ENCODE measurements around the gene UBD. TPM values are rescaled to one million over a fixed set of nuclear protein-coding genes. Genes with fewer than 3 reads are reported as not detected.

UBD gene
- total RNA-seq, 2 experiments from 2014 or later, result not detected

- Mint-ChIP-seq H3K27me3 (peaks cover 49% of the 10 kb centered on the region), H3K9me3 (no peaks in the 10 kb centered on the region), H3K4me3 (peak overlapping the region; percentile 66), H3K4me1 (peaks cover 11% of the 10 kb centered on the region), H3K27ac (no peak overlapping the region), H3K36me3 (peaks cover 4% of the 10 kb centered on the region)
- POLR2A ChIA-PET, result no interaction called here
- ATAC-seq (ENCODE audit: low read depth), result peak; percentile 80
- no peak for DNase-seq
Observed at GRCh38 chr6:29552512-29553051, 7.0 kb downstream of the UBD start.

DNA sequence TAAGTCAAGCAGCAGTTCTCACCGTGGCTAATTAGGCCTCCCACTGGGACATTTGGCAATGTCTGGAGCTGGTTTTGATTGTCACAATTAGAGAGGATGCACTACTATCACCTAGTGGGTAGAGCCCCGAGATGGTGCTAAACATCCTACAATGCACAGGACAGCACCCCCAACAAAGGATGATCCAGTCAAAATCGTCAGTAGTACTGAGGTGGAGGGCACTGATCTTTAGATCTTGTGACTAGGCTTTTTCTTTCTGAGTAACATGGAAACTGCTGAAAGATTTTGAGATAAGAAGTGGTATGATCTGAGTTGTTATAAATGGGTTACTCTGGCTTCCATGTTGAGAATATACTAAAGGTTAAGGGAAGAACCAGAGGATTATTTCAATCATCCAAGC lies 12.0 kb downstream of the UBD start:
- ATAC-seq (ENCODE audit: low read depth) (no peak), DNase-seq (no peak)
- Mint-ChIP-seq H3K9me3 (no peaks in the 10 kb centered on the region), H3K27me3 (peaks cover 30% of the 10 kb centered on the region), H3K4me1 (peaks cover 2% of the 10 kb centered on the region), H3K36me3 (no peaks in the 10 kb centered on the region), H3K27ac (no peak overlapping the region), H3K4me3 (no peak overlapping the region)
- POLR2A ChIA-PET, result no interaction called here

DNA sequence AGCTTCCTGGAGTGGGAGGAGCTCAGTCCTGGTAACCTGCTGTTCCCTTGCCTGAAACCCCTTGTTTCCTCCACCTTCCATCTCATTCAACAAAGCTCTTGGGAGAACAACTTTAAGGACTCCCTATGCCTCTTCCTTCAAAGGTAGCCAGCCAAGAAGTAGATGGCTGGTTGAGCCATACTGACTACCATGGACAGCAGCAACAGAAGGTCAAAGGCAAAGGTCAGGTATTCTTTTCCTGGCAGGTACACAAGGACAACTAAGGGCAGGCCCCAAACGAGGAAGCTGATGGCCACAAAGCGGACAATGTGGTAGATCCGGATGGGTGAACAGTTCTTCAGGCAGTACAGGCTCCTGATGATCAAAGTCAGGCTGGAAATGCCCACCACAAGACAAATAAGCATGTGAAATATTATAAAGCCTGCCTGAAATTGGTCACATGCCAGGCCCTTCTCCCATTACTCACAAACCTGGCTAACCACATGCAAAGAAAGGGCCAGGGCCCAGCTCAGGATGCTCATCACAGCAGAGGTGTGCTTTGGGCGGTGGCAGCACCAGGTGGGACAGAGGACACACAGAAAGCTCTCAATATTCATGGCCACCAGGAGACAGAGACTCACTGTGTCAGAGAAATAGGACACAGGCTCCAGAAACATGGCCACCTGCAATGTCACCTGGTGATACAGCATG lies 21.7 kb downstream of the UBD start:
- DNase-seq, result no peak
- Mint-ChIP-seq H3K36me3 (no peaks in the 10 kb centered on the region), H3K4me3 (no peak overlapping the region), H3K4me1 (no peaks in the 10 kb centered on the region), H3K9me3 (no peaks in the 10 kb centered on the region), H3K27ac (no peak overlapping the region), H3K27me3 (peaks cover 9% of the 10 kb centered on the region)
- POLR2A ChIA-PET, result no interaction called here
- no peak for ATAC-seq (ENCODE audit: low read depth)

GRCh38 chr6:29532320-29532951 lies 27.1 kb downstream of the UBD start:
- ATAC-seq (ENCODE audit: low read depth) (no peak), DNase-seq (no peak)
- Mint-ChIP-seq H3K4me1 (no peaks in the 10 kb centered on the region), H3K9me3 (no peaks in the 10 kb centered on the region), H3K27ac (no peak overlapping the region), H3K27me3 (peaks cover 2% of the 10 kb centered on the region), H3K4me3 (no peak overlapping the region), H3K36me3 (no peaks in the 10 kb centered on the region)
- POLR2A ChIA-PET, result no interaction called here

DNA sequence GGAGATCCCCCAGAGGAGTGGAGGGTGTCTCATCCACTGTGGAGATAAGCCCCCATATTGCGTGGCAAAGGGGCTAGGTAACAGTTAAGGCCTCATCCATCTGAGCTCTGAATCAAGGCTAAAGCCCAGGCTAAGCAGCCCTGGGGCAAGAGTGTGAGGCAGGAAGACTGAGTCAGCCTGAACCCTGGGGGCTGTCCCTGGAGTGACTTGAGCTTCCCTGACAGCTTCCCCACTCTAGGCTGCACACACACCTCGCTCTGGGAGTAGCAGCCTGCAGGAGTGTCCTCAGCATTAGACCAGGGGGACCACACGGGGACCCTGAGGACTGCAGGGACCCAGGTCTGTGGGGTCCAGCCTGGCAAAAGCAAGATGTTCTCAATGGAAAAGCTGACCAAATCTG lies 27.9 kb downstream of the UBD start:
- POLR2A ChIA-PET, result no interaction called here
- Mint-ChIP-seq H3K27me3 (peaks cover 2% of the 10 kb centered on the region), H3K4me1 (no peaks in the 10 kb centered on the region)

GRCh38 chr6:29530671-29531310 lies 28.7 kb downstream of the UBD start:
- POLR2A ChIA-PET, result no interaction called here
- Mint-ChIP-seq H3K36me3 (no peaks in the 10 kb centered on the region), H3K9me3 (no peaks in the 10 kb centered on the region), H3K4me3 (no peak overlapping the region), H3K27me3 (peaks cover 4% of the 10 kb centered on the region), H3K4me1 (no peaks in the 10 kb centered on the region), H3K27ac (no peak overlapping the region)
- DNase-seq (no peak), ATAC-seq (ENCODE audit: low read depth) (no peak)

More for the DNA sequence above, 27.9 kb downstream of the UBD start:
- no peak overlapping the region for H3K4me3 Mint-ChIP-seq
- H3K27ac Mint-ChIP-seq, result no peak overlapping the region
- H3K36me3 Mint-ChIP-seq, result no peaks in the 10 kb centered on the region
- H3K9me3 Mint-ChIP-seq, result no peaks in the 10 kb centered on the region
- ATAC-seq (ENCODE audit: low read depth), result no peak
- no peak for DNase-seq

- peaks cover 13% of the 10 kb centered on the region for H3K27me3 Mint-ChIP-seq
- H3K4me1 Mint-ChIP-seq, result no peaks in the 10 kb centered on the region
- no peak for DNase-seq
- H3K9me3 Mint-ChIP-seq, result no peaks in the 10 kb centered on the region
- no peak overlapping the region for H3K4me3 Mint-ChIP-seq
- no peak overlapping the region for H3K27ac Mint-ChIP-seq
- POLR2A ChIA-PET, result no interaction called here
- no peaks in the 10 kb centered on the region for H3K36me3 Mint-ChIP-seq
- ATAC-seq (ENCODE audit: low read depth), result no peak
Observed at GRCh38 chr6:29529956-29530355, 29.6 kb downstream of the UBD start.

- H3K4me1 Mint-ChIP-seq, result no peaks in the 10 kb centered on the region
- POLR2A ChIA-PET, result no interaction called here
- no peak for ATAC-seq (ENCODE audit: low read depth)
- DNase-seq, result no peak
- H3K27ac Mint-ChIP-seq, result no peak overlapping the region
- H3K9me3 Mint-ChIP-seq, result no peaks in the 10 kb centered on the region
- H3K27me3 Mint-ChIP-seq, result peaks cover 18% of the 10 kb centered on the region
- no peaks in the 10 kb centered on the region for H3K36me3 Mint-ChIP-seq
- H3K4me3 Mint-ChIP-seq, result no peak overlapping the region
Observed at GRCh38 chr6:29528988-29529560, 30.5 kb downstream of the UBD start.

DNA sequence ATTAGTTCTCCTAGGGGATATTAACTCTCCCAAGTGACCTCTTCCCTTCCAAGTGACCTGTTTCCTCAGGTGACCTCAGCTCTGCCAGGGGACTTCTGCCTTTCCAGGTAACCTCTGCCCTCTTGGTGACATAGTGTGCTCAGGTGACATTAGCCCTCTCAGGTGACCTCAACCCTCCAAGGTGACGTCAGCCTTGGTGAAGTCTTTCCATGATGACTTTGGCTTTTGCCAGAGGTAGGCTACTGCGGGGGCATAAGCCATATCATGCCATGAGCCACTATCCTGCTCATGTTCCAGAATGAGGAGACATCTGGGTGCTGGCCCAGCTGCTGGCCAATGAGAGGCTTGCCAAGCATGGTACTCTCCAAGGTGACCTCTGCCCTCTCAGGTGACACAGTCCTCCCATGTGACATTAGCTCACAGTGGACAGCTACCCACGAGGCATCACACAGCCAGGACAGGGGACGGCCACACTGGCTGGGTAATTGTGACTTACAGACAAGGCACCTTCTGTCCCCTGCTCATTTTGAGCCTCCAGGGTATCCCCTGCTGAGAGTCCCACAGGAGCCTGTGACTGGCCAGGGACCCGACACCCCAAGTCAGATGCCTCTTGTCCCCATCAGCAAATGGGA lies 31.1 kb downstream of the UBD start:
- no peak overlapping the region for H3K4me3 Mint-ChIP-seq

DNA sequence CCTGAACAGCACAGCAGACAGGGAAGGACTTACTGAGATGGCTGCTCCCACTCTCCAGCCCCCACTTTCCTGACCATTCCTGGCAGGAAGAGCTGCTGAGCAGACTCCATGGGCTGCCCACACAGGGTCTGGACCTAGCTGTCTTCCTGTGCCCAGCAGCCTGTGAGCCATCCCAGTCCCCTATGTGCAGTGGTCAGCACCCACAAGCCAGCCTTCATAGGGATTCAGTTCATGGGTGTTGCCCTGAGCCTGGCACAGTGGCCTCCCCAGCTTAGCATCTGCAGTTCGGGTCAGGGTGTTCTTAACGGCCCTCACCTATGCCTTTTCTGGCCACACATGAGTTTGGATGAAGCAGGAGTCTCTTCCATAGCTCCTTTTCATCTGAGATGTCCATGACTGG lies 32.0 kb downstream of the UBD start:
- H3K27me3 Mint-ChIP-seq, result peaks cover 27% of the 10 kb centered on the region
- no peaks in the 10 kb centered on the region for H3K36me3 Mint-ChIP-seq
- no peaks in the 10 kb centered on the region for H3K4me1 Mint-ChIP-seq
- H3K9me3 Mint-ChIP-seq, result peaks cover 3% of the 10 kb centered on the region
- no peak overlapping the region for H3K27ac Mint-ChIP-seq
- no peak overlapping the region for H3K4me3 Mint-ChIP-seq
- POLR2A ChIA-PET, result no interaction called here
- ATAC-seq (ENCODE audit: low read depth), result no peak
- DNase-seq, result no peak

More for the DNA sequence above, 31.1 kb downstream of the UBD start:
- peaks cover 20% of the 10 kb centered on the region for H3K27me3 Mint-ChIP-seq
- no peaks in the 10 kb centered on the region for H3K36me3 Mint-ChIP-seq
- no peaks in the 10 kb centered on the region for H3K4me1 Mint-ChIP-seq
- DNase-seq, result no peak
- peaks cover 2% of the 10 kb centered on the region for H3K9me3 Mint-ChIP-seq
- ATAC-seq (ENCODE audit: low read depth), result no peak
- no peak overlapping the region for H3K27ac Mint-ChIP-seq
- POLR2A ChIA-PET, result no interaction called here

DNA sequence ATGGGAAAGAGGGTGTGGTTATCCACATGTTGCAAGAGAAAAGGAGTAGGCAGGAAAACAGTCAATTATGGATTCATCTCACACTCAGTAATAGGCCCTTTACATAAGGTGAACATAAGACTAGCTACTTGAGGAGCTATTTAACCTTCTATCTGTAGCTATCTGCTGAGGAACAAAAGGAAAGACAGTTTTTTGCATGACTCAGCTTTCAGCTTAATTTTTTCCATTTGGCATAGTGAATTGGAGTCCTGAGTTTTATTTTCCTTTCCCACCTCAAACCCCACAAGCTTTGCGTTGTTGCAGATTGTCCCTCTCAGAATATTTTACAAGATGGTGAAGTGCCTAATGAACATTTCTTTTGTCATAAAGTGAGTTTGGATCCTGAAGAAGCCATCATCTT lies 32.4 kb downstream of the UBD start:
- POLR2A ChIA-PET, result no interaction called here
- Mint-ChIP-seq H3K27ac (no peak overlapping the region), H3K4me3 (no peak overlapping the region), H3K4me1 (no peaks in the 10 kb centered on the region), H3K9me3 (peaks cover 3% of the 10 kb centered on the region), H3K36me3 (no peaks in the 10 kb centered on the region), H3K27me3 (peaks cover 29% of the 10 kb centered on the region)
- no peak for DNase-seq
- no peak for ATAC-seq (ENCODE audit: low read depth)

DNA sequence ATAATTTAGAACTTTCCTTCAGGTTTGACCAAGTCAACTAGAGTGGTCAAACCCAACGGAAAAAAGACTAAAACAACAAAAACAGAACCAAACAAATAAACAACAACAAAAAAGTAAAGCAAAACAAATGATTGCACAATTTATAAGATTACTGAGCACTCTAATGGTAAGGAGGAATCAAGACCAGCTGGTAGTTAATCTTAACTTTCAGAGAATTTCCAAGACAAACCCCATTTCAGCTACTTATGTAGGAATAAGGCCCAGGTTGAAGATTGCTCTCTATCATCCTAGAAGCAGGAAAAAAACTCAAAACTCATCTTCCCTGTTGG lies 34.3 kb downstream of the UBD start:
- Mint-ChIP-seq H3K27me3 (peaks cover 29% of the 10 kb centered on the region), H3K27ac (no peak overlapping the region), H3K4me1 (no peaks in the 10 kb centered on the region), H3K36me3 (no peaks in the 10 kb centered on the region), H3K4me3 (no peak overlapping the region), H3K9me3 (peaks cover 3% of the 10 kb centered on the region)
- no peak for DNase-seq
- POLR2A ChIA-PET, result no interaction called here
- ATAC-seq (ENCODE audit: low read depth), result no peak

DNA sequence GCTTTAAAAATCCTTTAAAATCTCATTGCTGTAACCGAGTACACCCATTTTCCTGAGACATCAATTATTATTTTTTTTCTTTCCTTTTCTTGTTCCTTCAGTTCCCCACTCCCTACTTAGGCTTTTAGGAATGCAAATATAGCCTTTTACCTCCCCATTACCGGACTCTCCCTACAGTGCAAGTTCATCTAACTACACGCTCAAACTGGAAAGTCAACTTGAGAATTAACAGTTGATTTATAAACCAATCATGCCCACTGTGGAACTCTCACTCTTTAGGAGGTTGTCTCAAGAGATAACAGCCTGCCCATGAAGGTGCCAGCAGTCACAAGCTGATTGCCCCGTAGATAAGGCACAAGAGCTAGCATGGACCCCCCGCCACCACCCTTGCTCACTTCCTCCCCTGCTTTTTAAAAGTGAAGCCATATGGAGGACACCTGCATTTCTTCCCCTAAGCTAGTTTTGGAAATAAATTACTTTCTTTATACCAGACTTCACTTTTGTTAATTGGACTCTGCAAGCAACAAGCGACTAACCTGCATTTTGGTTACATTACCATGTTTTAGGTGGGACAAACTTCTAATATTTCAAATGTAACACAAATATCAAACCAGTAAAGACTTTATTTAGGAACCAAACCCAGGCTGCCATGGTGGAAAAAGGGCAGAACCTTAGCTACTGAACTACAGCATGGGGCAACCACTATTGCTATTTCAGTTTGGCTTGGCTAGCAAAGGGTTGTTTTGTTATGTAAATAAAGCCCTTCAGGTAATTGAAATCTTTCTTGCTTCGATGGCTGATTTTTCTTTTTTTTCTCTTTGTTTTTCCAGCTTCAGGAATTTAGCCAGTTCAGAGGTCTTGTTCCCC lies 34.9 kb downstream of the UBD start:
- no peak for DNase-seq
- Mint-ChIP-seq H3K4me1 (no peaks in the 10 kb centered on the region), H3K27ac (no peak overlapping the region), H3K9me3 (peaks cover 3% of the 10 kb centered on the region), H3K36me3 (no peaks in the 10 kb centered on the region), H3K27me3 (peaks cover 29% of the 10 kb centered on the region), H3K4me3 (no peak overlapping the region)
- no peak for ATAC-seq (ENCODE audit: low read depth)
- POLR2A ChIA-PET, result no interaction called here

Measured in activated naive CD8-positive, alpha-beta T cell treated with anti-CD3 and anti-CD28 coated beads, Interleukin-2, amount 10 ng/mL, durations not matched to agents 7 days and 5 days (primary cell).